ENCODE results near the gene FOXP4.

FOXP4 gene

GRCh38 chr6:41586252-41587007 is 40.2 kb downstream of the FOXP4 start:
- DNase-seq: no peak

- no peak for DNase-seq
Observed at GRCh38 chr6:41587131-41587879, 41.1 kb downstream of the FOXP4 start.

- DNase-seq: no peak
Observed at GRCh38 chr6:41588111-41588510, 41.9 kb downstream of the FOXP4 start.

- no peak for DNase-seq
Observed at GRCh38 chr6:41589223-41589622, 43.0 kb downstream of the FOXP4 start.

GRCh38 chr6:41589636-41590622 is 43.7 kb downstream of the FOXP4 start:
- DNase-seq: no peak

GRCh38 chr6:41591122-41591521 is 44.9 kb downstream of the FOXP4 start:
- no peak for DNase-seq

- no peak for DNase-seq
Observed at GRCh38 chr6:41591859-41592502, 45.8 kb downstream of the FOXP4 start.

- no peak for DNase-seq
Observed at GRCh38 chr6:41593406-41593805, 47.2 kb downstream of the FOXP4 start.

GRCh38 chr6:41593839-41594238 is 47.7 kb downstream of the FOXP4 start:
- no peak for DNase-seq

GRCh38 chr6:41594326-41594725 is 48.1 kb downstream of the FOXP4 start:
- DNase-seq: no peak

GRCh38 chr6:41594766-41595165 is 48.6 kb downstream of the FOXP4 start:
- no peak for DNase-seq

GRCh38 chr6:41595166-41595565 is 49.0 kb downstream of the FOXP4 start:
- DNase-seq: no peak

GRCh38 chr6:41596096-41596685 is 50.0 kb downstream of the FOXP4 start:
- no peak for DNase-seq

- no peak for DNase-seq
Observed at GRCh38 chr6:41596807-41597206, 50.6 kb downstream of the FOXP4 start.

- DNase-seq: no peak
Observed at GRCh38 chr6:41597246-41598000, 51.2 kb downstream of the FOXP4 start.

- DNase-seq: no peak
Observed at GRCh38 chr6:41598670-41599014, 52.5 kb downstream of the FOXP4 start.

- DNase-seq: no peak
Observed at GRCh38 chr6:41599015-41599851, 53.1 kb downstream of the FOXP4 start.

GRCh38 chr6:41599852-41600445 is 53.8 kb downstream of the FOXP4 start:
- no peak for DNase-seq

- no peak for DNase-seq
Observed at GRCh38 chr6:41600499-41601247, 54.5 kb downstream of the FOXP4 start.

- no peak for DNase-seq
Observed at GRCh38 chr6:41601248-41601549, 55.0 kb downstream of the FOXP4 start.

Measured in cerebellar nuclear complex (tissue), 1 donor.